HFF-Myc (cell line): ENCODE data around the gene FERMT1.

Experiments
- DNase-seq: peaks from one replicate; pipeline ENCODE4 v3.0.0-alpha.2; 2011; ENCODE audit warnings: low read depth; ENCODE audit errors: extremely low read depth
- H3K4me3 ChIP-seq: replicated peaks from 2 replicates; pipeline ENCODE4 v1.5.1; 2011; ENCODE audit warnings: low read depth, mild to moderate bottlenecking, control low read depth, low read length
- TF ChIP-seq, protein P1 (sequence below): IDR thresholded peaks from 2 replicates; pipeline ENCODE4 v1.5.1; 2012; ENCODE audit warnings: mild to moderate bottlenecking, low read depth, low read length, control low read depth; ENCODE audit errors: missing control alignments

FERMT1 gene, protein sequence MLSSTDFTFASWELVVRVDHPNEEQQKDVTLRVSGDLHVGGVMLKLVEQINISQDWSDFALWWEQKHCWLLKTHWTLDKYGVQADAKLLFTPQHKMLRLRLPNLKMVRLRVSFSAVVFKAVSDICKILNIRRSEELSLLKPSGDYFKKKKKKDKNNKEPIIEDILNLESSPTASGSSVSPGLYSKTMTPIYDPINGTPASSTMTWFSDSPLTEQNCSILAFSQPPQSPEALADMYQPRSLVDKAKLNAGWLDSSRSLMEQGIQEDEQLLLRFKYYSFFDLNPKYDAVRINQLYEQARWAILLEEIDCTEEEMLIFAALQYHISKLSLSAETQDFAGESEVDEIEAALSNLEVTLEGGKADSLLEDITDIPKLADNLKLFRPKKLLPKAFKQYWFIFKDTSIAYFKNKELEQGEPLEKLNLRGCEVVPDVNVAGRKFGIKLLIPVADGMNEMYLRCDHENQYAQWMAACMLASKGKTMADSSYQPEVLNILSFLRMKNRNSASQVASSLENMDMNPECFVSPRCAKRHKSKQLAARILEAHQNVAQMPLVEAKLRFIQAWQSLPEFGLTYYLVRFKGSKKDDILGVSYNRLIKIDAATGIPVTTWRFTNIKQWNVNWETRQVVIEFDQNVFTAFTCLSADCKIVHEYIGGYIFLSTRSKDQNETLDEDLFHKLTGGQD

DNA sequence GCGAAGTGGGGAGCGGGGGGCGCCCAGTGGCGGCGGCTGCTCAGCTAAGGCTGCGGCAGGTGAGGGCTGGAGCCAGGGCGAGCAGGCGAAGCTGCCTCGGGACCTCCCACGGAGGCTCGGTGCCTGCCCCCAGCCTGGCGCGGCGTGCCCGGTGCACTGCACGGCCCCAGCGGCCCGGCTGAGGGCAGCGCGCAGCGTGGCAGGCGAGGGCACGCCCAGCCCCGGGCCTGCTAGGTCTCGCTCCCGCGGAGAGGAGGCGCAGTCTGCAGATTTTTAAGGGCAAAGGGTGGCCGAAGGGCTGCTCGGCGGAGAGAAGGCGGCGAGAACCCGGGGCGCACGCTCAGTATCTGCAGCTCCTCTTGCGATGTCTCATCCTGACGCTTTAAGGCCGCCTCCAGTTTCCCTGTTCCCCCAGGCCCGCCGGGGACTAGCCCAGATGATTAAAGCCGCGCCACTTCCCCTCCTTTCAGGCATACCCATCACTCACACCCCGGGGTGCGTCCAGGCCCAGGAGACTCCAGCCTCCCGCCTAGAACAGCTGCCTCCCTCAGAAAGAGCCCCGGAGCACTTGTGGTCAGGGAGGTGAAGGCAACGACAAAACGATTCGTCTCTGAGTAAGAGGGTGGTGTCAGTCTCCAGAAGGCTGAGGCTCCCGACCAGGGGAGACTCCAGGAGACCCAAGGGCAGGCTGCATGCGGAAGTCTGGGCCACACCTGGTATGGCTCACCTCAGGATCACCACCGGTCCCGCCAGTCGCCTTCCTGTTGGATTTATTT lies at the start of gene FERMT1:
Gene FERMT1, minus strand, starts transcription at position 158 of the 776 bp plus-strand sequence. CDS start 3,476 bp downstream, outside the sequence.
- peak within 1 kb of the TSS; percentile 72 for H3K4me3 ChIP-seq
- DNase-seq, result peak; percentile 45
- TF ChIP-seq, protein P1, sequence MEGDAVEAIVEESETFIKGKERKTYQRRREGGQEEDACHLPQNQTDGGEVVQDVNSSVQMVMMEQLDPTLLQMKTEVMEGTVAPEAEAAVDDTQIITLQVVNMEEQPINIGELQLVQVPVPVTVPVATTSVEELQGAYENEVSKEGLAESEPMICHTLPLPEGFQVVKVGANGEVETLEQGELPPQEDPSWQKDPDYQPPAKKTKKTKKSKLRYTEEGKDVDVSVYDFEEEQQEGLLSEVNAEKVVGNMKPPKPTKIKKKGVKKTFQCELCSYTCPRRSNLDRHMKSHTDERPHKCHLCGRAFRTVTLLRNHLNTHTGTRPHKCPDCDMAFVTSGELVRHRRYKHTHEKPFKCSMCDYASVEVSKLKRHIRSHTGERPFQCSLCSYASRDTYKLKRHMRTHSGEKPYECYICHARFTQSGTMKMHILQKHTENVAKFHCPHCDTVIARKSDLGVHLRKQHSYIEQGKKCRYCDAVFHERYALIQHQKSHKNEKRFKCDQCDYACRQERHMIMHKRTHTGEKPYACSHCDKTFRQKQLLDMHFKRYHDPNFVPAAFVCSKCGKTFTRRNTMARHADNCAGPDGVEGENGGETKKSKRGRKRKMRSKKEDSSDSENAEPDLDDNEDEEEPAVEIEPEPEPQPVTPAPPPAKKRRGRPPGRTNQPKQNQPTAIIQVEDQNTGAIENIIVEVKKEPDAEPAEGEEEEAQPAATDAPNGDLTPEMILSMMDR, result peak; percentile 8

GRCh38 chr20:6169251-6169650 lies 46.4 kb upstream of the FERMT1 start:
- no peak overlapping the region for H3K4me3 ChIP-seq
- DNase-seq, result no peak
- TF ChIP-seq, protein P1, result peak; percentile 24

GRCh38 chr20:6168204-6168603 lies 45.4 kb upstream of the FERMT1 start:
- H3K4me3 ChIP-seq, result no peak overlapping the region
- no peak for DNase-seq
- TF ChIP-seq, protein P1, result no peak

DNA sequence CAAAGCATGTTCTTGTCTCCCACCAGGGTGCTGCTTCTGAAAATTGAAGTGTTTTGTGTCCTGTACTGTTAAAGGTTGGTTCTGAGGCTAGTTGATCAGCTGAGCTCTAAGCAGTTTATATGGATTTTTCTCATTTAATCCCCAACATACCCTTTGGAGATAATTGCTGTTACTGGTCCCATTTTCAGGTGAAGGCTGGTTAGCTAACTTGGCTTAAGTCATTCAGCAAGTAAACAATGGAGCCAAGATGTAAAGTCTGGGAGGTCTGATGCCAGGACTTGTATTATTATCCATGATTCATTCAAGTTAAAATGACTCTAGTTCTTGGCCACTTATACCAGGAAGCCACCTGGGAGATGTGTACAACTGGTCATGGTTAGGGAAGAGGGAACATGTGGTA lies 42.5 kb upstream of the FERMT1 start:
- no peak overlapping the region for H3K4me3 ChIP-seq
- no peak for DNase-seq
- TF ChIP-seq, protein P1, result no peak

DNA sequence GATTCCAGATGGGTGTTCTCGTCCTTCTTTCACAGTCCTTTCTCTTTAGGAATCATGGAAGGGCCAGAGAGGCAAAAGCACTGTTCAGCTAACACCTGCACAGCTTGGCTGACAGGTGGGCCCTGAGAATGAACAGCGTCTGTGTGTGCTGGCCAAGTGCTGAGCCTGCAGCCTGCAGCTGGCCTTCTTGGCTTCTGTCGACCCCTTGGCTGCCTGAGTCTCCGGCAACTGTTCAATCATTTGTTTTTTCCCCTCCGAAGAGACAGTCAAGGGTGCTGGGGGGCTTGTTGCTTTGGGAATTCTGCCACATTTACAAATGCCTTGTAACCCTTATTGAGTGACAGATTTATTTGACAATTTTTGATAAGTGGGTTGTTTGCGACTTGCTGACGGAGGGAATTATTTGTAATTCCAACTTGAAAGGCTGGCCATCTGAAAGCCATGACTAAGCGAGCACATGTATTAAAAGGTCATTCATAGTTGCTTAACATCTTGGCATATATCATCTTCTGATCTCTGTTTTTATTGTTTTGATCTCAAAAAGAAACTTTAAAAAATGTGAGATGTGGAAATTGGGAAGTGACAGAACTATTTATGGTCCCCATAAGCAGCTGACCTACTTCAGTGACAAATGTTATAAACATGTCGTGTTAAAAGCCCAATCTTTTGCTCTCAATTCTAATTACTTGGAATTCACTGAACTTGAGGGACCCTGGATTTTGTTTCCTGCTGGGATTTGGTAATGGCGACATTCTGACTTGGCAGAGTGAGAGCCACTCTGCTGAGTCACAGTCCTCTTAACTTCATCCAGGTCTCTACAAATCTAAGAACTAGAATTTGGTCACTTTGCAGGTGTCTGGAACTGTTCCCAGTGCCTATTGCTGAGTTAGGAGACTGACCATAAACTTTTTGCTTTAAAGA lies 41.9 kb upstream of the FERMT1 start:
- DNase-seq, result no peak
- no peak overlapping the region for H3K4me3 ChIP-seq
- TF ChIP-seq, protein P1, result no peak

- DNase-seq, result no peak
- TF ChIP-seq, protein P1, result no peak
- no peak overlapping the region for H3K4me3 ChIP-seq
These were observed 37.9 kb upstream of the FERMT1 start for GRCh38 chr20:6160736-6161135.
